NCI-H82 (cell line): ENCODE results near the gene PTPRT.

ENCODE experiments used
- DNase-seq: peaks from one replicate; lab custom pipeline; 2025; lab: John Stamatoyannopoulos, UW

Gene PTPRT

GRCh38 chr20:42043921-42044320 lies 1145.8 kb downstream of the PTPRT start:
- peak; percentile 37 for DNase-seq

DNA sequence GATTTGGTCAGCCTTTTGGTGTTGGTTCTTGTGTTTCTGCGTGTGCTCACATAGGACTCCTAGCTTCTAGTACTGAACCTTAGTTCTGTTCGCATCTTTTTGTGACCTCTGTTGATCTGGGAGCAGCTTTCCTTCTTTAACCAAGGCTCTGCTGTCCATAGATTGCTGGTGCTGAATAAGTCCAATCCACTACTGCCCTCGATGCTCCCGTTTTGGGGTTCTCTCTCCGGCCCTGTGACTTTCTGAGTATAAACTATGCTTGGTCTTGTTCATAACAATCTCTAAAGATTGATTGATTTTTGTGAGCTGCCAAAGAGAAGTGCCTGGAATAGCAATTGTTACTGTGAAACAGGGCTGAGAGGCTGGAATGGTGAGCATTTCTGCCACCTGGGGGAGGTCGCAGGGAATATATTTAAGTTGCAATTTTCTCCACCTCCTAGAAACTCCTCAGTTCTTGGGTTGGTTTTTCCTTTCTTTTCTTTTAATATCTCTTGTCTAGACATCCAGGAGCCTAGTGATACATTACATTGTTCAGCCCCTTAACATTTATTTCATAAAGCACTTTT lies 1148.6 kb downstream of the PTPRT start:
- peak; percentile 53 for DNase-seq

DNA sequence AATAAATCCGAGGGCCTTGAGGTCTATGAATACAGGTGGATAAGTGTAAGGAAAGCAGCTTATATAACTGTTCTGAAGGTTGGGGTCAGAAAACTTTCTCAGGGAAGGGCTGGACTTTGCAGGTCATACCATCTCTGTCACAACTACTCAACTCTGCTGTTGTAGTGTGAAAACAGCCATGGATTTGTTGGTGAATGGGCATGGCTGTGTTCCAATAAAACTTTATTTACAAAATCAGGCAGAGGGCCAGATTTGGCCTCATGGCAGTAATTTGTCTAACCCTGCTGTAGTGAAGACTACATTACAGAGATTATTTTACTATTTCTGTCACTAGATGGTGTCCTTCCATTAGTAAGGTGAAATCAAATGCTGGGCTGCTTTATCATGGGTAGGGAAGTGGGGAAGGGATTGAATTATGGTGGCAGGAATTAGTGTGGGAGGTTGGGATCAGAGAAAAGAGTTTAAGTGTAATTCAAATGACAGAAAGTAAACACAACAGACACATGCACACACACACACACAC lies 1161.9 kb downstream of the PTPRT start:
- peak; percentile 75 for DNase-seq

- DNase-seq = no peak
Observed at GRCh38 chr20:42026599-42026998, 1163.1 kb downstream of the PTPRT start.

DNA sequence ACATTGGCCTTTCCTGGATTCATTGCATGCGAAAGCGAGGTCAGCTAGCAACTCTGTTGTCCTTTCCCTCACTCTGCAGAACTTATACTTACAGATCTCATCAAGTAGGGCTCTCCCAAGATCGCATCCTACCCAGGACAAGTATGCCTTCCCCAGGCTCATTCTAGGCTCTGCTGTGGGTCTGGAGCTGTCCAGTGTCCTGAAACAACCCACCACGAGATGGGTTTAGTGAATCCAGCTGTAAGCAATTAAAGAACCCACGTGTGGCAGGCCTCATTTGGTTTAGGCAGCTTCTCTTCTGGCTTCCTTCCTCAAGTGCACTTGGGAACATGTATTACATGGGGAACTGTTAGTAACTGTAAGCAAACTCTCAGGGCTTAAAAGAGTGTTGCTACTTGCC lies 1165.1 kb downstream of the PTPRT start:
- DNase-seq = peak; percentile 16
